ENCODE data around the gene C1QBP. TPM values are rescaled to one million over a fixed set of nuclear protein-coding genes. Genes with fewer than 3 reads are reported as not detected.

Gene C1QBP
- total and polyA plus RNA-seq, 2 of the 8 experiments (the other 6 are each of a cell fraction or from before 2014, with no cell fraction given), result 355 to 454 TPM

GRCh38 chr17:5464717-5465507 is 26.0 kb upstream of the C1QBP start:
- no peak overlapping the region for H3K56ac ChIP-seq (replicated peaks; ENCODE audit: insufficient read length, low read depth, low read length)
- H2AK5ac ChIP-seq (ENCODE audit: low read depth, low read length), result no peak overlapping the region
- H3K9me3 ChIP-seq (ENCODE audit: insufficient read depth in 2 of 2, low read depth in 1 of 2, low read length in 1 of 2), result no peaks in the 10 kb centered on the region
- no peak overlapping the region for H3K4ac ChIP-seq (replicated peaks; ENCODE audit: insufficient read length, low read depth, low read length)
- H3K9ac ChIP-seq (replicated peaks in 1 of 4; ENCODE audit: extremely low read depth in 1 of 4, low read depth in 3 of 4, low read length in 3 of 4), result no peak overlapping the region
- H2AFZ ChIP-seq (ENCODE audit: low read length), result no peak overlapping the region
- H2BK120ac ChIP-seq (replicated peaks; ENCODE audit: low read depth, low read length), result no peak overlapping the region
- WGBS, 2 experiments (ENCODE audit: extremely low coverage in 1 of 2, insufficient coverage in 1 of 2, insufficient read length in 1 of 2, insufficient replicate concordance in 2 of 2, low coverage in 1 of 2, low lambda C conversion rate in 2 of 2, missing lambda C conversion rate in 1 of 2), result 87% methylated on average over 10 of the region's 10 CpGs; no CpG with 5 or more reads in 1 of the 2 experiments
- no peak overlapping the region for H2BK20ac ChIP-seq (ENCODE audit: low read length)
- H4K5ac ChIP-seq (ENCODE audit: insufficient read length, low read depth, low read length), result no peak overlapping the region
- H3K79me2 ChIP-seq (ENCODE audit: control insufficient read depth in 1 of 2, insufficient read depth in 2 of 2, low read length in 2 of 2), result peaks cover 46 to 71% of the 10 kb centered on the region in 2 experiments
- H3K4me2 ChIP-seq (ENCODE audit: insufficient read depth in 1 of 2, low read depth in 2 of 2, low read length in 2 of 2), result no peak overlapping the region; a peak in 1 of 4 replicates
- ChIA-PET CTCF (ENCODE audit: partially characterized antibody) (interaction anchor here (1.2 kb wide), 1 partner anchor 26 kb away, joined by 4 read pairs; the partner anchor contains the start of gene C1QBP), POLR2A (ENCODE audit: partially characterized antibody) (interaction anchor here (0.7 to 3.0 kb wide), 10 partner anchors 22 to 61 kb away, joined by 3 to 14 read pairs (median 3); partner anchors contain the start of genes C1QBP, DERL2, MIS12 and NUP88)
- H3K36me3 ChIP-seq (ENCODE audit: control insufficient read depth in 2 of 4, insufficient read depth in 4 of 4, low read length in 3 of 4), result peaks cover 4 to 19% (median 15%) of the 10 kb centered on the region in 4 experiments
- peaks cover 7% of the 10 kb centered on the region; the same call in 1 of the 2 replicates for H3K79me1 ChIP-seq (ENCODE audit: low read depth, low read length)
- no peak overlapping the region for H4K91ac ChIP-seq (replicated peaks; ENCODE audit: insufficient read length, low read length)
- FAIRE-seq (no peak), DNase-seq (ENCODE audit: low read depth in 1 of 2, low spot score in 2 of 2) (no peak)
- H3K4me3 ChIP-seq (ENCODE audit: extremely low read depth in 1 of 4, insufficient read depth in 2 of 4, low read depth in 3 of 4, low read length in 4 of 4), result no peak overlapping the region
- peaks cover 2% of the 10 kb centered on the region; the same call in 1 of the 2 replicates for H3K23me2 ChIP-seq (ENCODE audit: low read depth, low read length)
- H4K20me1 ChIP-seq (replicated peaks in 1 of 2; ENCODE audit: control insufficient read depth in 1 of 2, insufficient read depth in 2 of 2, low read length in 2 of 2), result peaks cover 13 to 20% of the 10 kb centered on the region in 2 experiments
- no peak overlapping the region for H3K23ac ChIP-seq (ENCODE audit: insufficient read length)
- no peak overlapping the region for H2BK12ac ChIP-seq (ENCODE audit: low read depth, low read length)
- H2BK15ac ChIP-seq (ENCODE audit: low read length), result 0 out of 2 replicates have a peak overlapping the region, but pooled peaks have one; percentile 49
- no peak overlapping the region for H3K14ac ChIP-seq (ENCODE audit: insufficient read length)
- peaks cover 0 to 9% (median 6%) of the 10 kb centered on the region in 4 experiments; a peak in 3 of 7 replicates for H3K4me1 ChIP-seq (replicated peaks in 1 of 4; ENCODE audit: control insufficient read depth in 3 of 4, insufficient read depth in 4 of 4, low read length in 3 of 4)
- H3K27me3 ChIP-seq (replicated peaks in 1 of 4; ENCODE audit: control insufficient read depth in 3 of 4, extremely low read depth in 1 of 4, insufficient read depth in 3 of 4, low read length in 3 of 4), result no peaks in the 10 kb centered on the region
- H3K27ac ChIP-seq (ENCODE audit: low read depth, low read length), result no peak overlapping the region
- H2BK5ac ChIP-seq (ENCODE audit: low read depth, low read length), result no peak overlapping the region
- H4K8ac ChIP-seq (ENCODE audit: extremely low read depth, insufficient read depth, low read length), result peak overlapping the region; percentile 36; the same call in 1 of the 2 replicates
- H3K18ac ChIP-seq (ENCODE audit: extremely low read depth, low read length), result no peak overlapping the region
- TF ChIP-seq KDM1A (IDR thresholded peaks at IDR 0.05; ENCODE audit: borderline replicate concordance, low read length) (no peak), MAFK (IDR thresholded peaks at IDR 0.05; ENCODE audit: low read depth, low read length) (no peak), TCF12 (IDR thresholded peaks at IDR 0.05; ENCODE audit: low read depth, low read length) (no peak), CREB1 (IDR thresholded peaks at IDR 0.05) (no peak), POLR2AphosphoS5 (IDR thresholded peaks at IDR 0.05; ENCODE audit: low read depth, low read length) (no peak), CTBP2 (IDR thresholded peaks at IDR 0.05; ENCODE audit: borderline replicate concordance, insufficient read depth, insufficient read length, low read length) (no peak), FOSL1 (IDR thresholded peaks at IDR 0.05; ENCODE audit: insufficient read depth, low read depth, low read length) (no peak), BRCA1 (IDR thresholded peaks at IDR 0.05; ENCODE audit: low read depth, low read length) (no peak), SIRT6 (IDR thresholded peaks at IDR 0.05; ENCODE audit: low read length) (no peak), BACH1 (IDR thresholded peaks at IDR 0.05; ENCODE audit: low read length) (no peak), HDAC2 (IDR thresholded peaks at IDR 0.05; ENCODE audit: borderline replicate concordance in 1 of 2, low read depth in 2 of 2, low read length in 2 of 2) (no peak), BCL11A (IDR thresholded peaks at IDR 0.05; ENCODE audit: low read depth in 2 of 2, low read length in 2 of 2) (no peak), JUN (IDR thresholded peaks at IDR 0.05; ENCODE audit: low read depth, low read length) (no peak)

All from H1 (cell line).